Measurements from ENCODE around the gene PRXL2B.

Gene PRXL2B

DNA sequence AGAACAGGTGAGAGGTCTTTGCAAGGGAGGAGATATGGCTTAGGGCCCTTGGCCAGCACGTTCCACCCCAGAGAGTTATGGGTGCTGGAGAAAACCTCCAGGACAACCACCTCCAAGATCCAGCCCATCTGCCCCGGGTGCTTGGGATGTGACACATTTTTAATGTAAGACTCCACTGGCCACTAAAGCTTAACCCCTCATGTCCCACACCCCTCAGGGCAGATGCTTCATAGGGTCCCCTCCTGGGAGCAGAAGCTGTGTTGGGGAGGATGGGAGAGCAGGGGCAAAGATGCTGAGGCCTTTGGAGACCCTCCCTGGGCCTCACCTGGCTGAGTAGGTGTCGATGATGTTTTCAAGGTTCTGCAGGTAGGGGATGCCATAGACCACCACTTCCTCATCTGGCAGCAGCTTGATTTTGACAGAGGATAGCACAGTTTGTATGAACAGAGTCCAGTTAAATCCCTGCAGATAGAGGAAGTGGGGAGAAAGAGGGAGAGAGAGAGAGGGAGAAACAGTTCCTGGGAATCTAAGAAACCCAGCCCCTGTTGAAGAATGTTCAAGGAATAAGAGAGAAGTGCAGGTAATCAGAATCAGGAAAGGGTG lies 11.9 kb downstream of the PRXL2B start:
- DNase-seq (ENCODE audit: low spot score), result no peak

DNA sequence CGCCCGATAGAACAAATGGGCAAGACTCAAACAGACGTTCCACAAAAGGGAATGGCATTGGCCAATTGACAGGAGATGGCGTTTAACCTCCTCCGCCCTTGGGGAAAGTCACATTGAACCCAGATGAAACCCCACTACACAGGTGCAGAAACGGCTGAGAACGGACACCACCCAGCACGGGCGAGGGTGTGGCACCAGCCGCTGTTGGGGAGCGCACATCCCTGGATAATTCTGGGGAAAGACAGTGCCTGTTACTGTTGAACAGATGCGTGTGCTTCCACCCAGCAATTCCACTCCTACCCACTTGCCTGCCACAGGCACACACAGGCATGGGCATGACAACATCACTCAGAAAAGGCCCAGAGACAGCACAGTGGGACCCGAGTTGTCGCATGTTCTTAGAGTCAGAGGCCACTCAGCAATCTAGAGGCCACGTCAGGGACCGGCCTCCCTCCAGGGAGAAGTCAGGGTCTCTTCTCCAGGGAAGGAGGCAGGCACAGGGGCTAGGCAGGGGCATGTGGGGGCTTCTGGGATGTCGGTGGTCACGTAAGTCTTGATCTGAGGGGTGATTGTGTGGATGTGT lies 15.2 kb downstream of the PRXL2B start:
- no peak for DNase-seq (ENCODE audit: low spot score)

DNA sequence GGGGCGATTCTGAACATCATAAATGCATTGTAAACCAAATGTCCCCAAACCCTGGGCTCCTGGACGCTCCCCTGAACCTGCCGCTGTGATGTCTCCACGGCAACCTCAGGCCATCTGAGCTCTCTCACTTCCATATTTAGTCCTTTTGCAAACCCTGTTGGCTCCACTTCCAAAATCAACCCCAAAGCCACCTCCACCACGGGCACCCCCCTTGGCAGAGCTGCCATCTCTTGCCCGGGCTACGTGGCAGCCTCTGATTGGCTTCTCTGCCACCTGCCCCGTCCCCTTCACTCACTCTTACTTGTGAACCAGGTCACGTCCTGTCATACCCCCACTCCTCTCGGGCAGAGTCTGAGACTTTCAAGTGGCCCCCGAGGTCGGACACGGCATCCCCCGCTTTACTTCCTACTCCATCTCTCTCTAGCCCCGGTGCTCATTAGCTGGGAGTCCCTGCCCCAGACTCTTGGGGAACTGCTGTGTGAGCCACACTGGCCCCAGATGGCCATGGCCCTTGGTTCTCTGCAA lies 15.8 kb downstream of the PRXL2B start:
- DNase-seq (ENCODE audit: low spot score), result no peak

- no peak for DNase-seq (ENCODE audit: low spot score)
Measured at GRCh38 chr1:2602866-2603520, 16.4 kb downstream of the PRXL2B start.

DNA sequence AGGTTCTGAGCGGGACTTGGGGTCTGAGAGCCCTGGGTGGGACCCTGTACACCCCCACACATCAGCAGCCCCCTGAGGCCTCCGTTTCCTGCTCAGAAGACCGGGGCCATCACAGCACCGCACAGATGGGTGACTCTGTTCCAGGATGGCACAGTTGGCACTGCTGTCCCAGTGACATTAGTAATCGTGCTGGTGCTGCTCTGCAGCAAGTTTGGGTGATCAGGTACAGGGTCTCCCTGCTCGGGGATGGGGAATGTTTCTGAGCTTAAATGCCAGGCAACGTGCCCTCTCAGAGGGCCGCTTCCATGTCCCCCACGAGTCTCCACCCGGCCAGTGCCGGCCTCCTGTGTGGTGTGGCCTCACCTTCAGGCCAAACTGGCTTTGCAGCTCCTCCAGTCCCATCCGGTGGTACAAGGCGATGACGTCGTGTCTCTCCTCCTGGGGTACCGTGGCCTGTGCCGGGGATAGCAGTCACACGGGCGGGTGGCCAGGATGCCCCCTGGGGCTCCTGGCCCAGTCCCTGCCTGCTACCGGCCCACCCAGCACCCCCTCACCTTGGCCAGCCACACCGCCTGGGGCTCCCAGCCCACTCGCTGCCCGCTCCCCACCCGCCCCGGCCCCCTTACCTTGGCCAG lies 17.1 kb downstream of the PRXL2B start:
- no peak for DNase-seq (ENCODE audit: low spot score)

GRCh38 chr1:2604156-2604843 lies 17.7 kb downstream of the PRXL2B start:
- no peak for DNase-seq (ENCODE audit: low spot score)

- DNase-seq (ENCODE audit: low spot score), result no peak
Measured at GRCh38 chr1:2604844-2605508, 18.4 kb downstream of the PRXL2B start.

DNA sequence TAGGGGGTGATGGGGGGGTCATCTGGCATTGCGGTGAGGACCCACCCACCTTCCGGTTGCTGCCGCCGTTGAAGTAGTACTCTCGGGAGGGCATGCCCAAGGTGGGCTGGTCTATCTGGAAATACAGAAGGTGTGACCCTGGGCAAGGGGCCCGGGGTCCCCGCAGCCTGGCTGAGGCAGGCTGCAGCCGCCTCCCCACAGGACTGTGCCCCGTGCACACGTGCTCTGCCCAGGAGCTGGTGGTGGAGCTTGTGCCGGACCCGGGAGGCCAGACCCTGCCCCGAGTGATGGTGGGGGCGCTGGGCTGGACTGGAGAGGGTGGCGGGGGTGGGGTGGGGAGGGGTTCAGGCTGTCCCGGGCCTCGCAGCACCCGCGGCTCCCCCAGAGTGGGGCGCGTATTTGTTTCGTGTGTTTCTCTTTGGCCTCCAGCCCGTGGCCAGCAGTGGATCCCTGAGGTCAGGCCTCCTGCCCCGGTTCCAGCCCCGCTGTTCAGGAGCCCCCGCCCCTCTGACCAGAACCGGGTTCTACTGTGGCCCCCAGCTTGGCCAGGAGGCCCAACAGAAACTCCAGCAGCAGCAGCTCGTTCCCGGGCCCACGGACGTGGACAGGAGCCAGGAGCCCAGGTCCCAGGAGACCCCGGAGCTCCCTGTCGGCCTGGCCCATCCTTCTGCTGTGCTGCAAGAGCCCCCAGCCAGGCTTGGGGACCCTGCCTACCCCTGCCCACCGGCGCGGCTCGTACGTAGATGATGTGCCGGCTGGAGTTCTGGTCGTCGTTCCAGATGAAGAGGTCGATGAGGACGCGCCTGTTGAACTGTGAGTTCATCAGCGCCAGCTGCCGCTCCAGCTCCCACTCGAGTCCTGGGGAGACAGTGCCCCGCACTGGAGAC lies 19.2 kb downstream of the PRXL2B start:
- no peak for DNase-seq (ENCODE audit: low spot score)

DNA sequence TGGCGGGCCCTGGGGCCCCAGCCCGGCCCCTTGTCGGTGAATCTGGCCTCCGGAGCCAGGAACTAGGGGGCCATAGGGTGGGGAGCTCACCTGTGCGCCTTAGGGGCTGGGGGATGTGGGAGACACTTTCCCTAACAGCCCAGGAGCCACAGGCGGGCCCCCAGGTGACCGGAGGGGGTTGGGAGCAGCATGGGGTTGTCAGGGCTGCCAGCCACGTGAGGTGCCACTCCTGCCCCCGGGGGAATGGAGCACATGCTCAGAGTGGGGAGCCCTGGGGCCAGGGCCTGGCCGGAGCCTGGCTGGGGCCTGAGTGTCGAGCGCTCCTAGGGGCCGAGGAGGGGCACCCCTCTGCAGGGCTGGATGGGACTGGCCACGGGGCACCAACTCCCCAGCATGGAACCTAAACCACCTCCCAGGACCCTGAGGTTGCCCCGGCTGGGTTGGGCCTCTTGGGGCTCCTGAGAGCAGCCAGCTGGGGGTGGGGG lies 19.9 kb downstream of the PRXL2B start:
- DNase-seq (ENCODE audit: low spot score), result no peak

GRCh38 chr1:2606881-2607621 lies 20.5 kb downstream of the PRXL2B start:
- DNase-seq (ENCODE audit: low spot score), result no peak

DNA sequence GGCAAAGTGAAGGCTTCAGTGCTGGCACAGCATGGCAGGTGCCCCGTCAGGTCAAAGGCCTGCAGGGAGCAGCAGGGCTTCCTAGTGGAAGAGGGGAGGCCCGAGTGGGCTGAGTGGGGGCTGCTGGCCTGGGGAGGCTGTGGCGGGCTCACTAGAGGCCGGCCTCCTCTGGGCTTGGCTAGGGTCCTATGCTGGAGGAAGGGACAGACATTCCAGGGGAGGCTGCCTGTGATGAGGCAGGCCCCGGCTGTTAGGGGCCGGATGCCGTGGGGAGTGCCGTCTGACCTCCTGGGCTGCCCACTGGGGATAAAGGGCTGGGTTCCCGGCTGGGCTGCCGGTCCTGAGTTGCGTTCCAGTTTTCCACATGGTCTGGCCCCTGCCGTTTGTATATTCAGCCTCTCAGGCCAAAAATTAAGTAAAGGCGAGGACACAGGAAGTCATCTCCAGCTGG lies 21.1 kb downstream of the PRXL2B start:
- DNase-seq (ENCODE audit: low spot score), result no peak

DNA sequence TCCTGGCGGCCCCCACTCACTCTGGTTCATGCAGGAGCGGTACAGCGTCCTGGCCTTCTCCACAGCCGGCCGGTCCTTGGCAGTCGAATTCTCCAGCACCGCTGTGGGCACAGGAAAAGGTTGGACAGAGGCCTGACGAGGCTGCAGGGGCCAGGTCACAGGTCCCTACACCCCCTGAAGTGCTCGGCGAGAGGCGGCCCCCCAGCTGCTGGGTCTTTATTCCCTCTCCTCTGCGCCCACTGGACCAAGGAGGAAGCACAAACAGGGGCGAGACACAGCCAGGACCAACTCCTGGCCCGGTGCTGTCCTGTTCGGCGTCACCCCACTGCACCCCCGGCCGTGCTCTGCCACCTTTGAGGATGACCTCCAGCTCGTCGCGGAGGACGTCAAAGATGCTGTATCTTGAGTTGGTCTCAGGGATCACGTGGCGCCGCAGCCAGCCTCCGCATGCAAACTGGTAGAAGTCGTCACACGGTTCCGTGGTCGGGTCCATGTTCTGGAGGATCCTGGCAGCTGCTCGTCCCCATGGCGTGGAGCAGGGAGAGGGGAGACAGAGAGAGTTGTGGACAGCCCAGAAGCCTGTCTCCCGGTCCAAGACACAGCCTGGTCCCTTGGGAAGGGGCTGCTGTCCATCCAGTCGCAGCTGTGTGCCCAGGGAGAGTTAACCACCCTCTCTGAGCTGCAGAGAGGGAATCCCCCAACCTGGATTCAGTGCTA lies 22.9 kb downstream of the PRXL2B start:
- no peak for DNase-seq (ENCODE audit: low spot score)

DNA sequence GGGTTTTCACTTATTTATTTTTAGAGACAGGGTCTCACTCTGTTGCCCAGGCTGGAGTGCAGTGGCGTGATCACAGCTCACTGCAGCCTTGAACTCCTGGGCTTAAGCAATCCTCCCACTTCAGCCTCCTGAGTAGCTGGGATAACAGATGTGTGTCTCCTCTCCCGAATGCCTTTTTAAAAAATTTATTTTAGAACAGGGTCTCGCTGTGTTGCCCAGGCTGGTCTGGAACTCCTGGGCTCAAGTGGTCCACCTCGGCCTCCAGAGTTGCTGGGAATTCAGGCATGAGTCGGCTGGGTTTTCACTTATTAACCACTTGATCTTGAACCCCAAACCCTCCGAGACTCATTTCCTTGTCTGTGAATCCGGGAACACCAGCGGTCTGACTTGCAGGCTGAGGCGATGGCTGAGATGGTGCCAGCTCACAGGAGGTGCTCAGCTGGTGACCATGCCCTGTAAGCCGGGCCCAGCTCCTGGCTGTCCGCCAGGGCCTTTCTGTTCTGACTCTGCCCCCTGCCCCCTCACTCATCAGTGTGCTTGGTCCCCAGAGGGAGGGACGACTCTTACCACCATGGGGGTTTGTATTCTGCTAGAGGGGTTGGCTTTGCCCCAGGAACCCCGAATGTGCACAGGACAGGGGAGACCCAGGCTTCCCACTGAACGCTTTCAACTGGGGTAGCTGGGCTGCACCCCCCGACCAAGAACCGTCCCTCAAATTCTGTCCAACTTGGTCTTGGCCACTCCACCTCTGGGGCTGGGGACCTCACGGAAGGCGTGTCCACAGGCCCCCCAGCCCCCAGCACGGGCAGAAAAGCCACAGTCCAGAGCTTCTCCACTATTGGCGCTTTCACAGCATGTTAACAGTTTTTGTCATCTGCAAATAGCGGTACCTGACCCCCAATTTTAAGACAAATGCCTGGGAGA lies 23.7 kb downstream of the PRXL2B start:
- no peak for DNase-seq (ENCODE audit: low spot score)

DNA sequence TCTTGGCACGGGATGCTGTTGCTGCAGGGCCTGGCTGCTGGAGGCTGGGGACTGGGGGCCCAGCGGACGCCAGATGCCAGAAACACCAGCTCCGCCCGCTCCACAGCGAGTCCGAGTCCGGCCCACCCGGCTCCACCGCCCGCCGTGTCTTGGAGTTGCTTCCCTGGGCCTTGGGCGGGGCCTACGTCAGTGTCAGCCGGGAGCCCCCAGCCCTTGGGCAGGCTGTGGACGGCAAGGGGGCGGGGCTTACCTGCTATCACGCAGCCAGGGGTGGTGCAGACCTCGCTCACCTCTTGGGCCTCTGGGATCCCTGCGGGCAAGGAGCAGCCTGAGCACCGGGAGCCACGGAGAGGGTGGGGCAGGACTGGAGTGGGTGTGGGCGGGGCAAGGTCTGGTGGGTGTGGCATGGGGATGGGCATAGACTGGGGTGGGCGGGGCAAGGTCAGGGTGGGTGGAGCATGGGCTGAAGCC lies 24.5 kb downstream of the PRXL2B start:
- DNase-seq (ENCODE audit: low spot score), result peak; percentile 22

GRCh38 chr1:2611621-2612437 lies 25.3 kb downstream of the PRXL2B start:
- no peak for DNase-seq (ENCODE audit: low spot score)

DNA sequence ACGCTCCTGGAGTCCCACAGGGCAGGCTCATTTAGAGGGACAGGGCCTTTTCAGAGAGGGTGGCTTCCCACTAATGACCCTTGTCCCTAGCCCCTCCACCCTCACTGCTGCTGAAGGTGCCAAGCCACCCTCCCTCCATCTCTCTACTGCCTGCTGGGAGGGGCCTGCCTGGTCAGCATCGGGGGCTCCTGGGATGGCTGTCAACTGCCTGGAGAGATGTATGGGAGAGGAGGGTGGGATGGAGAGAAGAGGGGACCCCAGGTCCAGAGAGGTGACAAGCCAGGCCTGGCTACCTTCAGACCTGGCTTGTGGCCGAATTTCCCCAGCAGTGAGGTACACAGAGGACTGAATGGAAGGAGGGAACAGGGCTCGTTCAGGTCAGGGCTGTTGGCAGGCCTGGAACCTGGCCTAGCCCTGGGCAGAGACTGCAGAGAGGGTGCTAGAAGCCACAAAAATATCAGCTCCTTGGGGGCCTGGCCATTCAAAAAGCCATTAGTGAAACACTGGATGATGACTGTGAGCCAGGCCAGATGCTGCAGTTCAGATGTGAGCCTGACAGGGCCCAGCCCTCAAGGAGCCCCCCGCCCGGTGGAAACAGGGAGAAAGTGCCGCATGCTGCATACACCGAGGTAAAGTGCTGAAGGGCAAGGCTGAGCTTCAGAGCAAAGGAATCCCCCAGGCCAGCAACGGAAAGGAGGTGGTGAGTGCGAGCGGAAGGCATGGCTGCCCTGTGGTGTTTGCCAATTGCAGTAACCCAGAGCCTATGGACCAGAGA lies 26.2 kb downstream of the PRXL2B start:
- DNase-seq (ENCODE audit: low spot score), result no peak
